Upper lobe of left lung (tissue), 6 donors: Measurements from ENCODE around the gene SPACA4. TPM values are rescaled to one million over a fixed set of nuclear protein-coding genes. Genes with fewer than 3 reads are reported as not detected.
A peak's percentile ranks its signal among the peaks of the same experiment; 100 is the strongest.

Experiments used
- ATAC-seq, 2 donors: fragments of 200-7000 bp; cut with Tn5 transposase; one replicate each; pipeline ENCODE4 v1.9.1; 2022; ENCODE audit warnings: mild to moderate bottlenecking in 2 of 2, moderate library complexity in 2 of 2; ENCODE audit not compliant: low FRiP score in 2 of 2
- DNase-seq, 2 donors: peaks; one replicate each; pipeline ENCODE4 v3.0.0-alpha.2; 2019 to 2020
- H3K27ac ChIP-seq, 4 donors: fragments of 200-600 bp; sonication (generic); one replicate each; pipeline ENCODE4 v1.5.1; 2016 to 2019
- H3K27me3 ChIP-seq, 4 donors: fragments of 200-600 bp; sonication (generic); one replicate each; pipeline ENCODE4 v1.5.1; 2017 to 2019
- H3K36me3 ChIP-seq, 4 donors: fragments of 200-600 bp; sonication (generic); one replicate each; pipeline ENCODE4 v1.5.1; 2016 to 2019
- H3K4me1 ChIP-seq, 4 donors: fragments of 200-600 bp; sonication (generic); one replicate each; pipeline ENCODE4 v1.5.1; 2018 to 2019
- H3K4me3 ChIP-seq, 4 donors: fragments of 200-600 bp; sonication (generic); one replicate each; pipeline ENCODE4 v1.5.1; 2017 to 2019; ENCODE audit warnings: mild to moderate bottlenecking in 2 of 4, moderate library complexity in 1 of 4
- H3K9me3 ChIP-seq, 4 donors: fragments of 200-600 bp; sonication (generic); one replicate each; pipeline ENCODE4 v1.5.1; 2018 to 2019
- EP300 ChIP-seq, 4 donors: sonication (generic); formaldehyde crosslinking; IDR thresholded peaks; one replicate each; pipeline ENCODE4 v1.5.1; 2017; ENCODE audit warnings: antibody characterized with exemption in 4 of 4, control low read depth in 2 of 4
- POLR2A ChIP-seq, 4 donors: fragments of 450-650 bp; IDR thresholded peaks; one replicate each; pipeline ENCODE4 v1.5.1; 2016 to 2017; ENCODE audit warnings: antibody characterized with exemption in 4 of 4, mild to moderate bottlenecking in 2 of 4
- POLR2AphosphoS5 ChIP-seq, 2 donors: sonication (generic); formaldehyde crosslinking; IDR thresholded peaks; one replicate each; pipeline ENCODE4 v1.5.1; 2017; ENCODE audit warnings: antibody characterized with exemption in 2 of 2
- WGBS, 2 donors: methylation state at CpG; one replicate each; pipeline ENCODE4 v1.1.5; 2017 to 2018; 5-methylcytosine and 5-hydroxymethylcytosine counted together
- total RNA-seq, 6 donors: library from RNA; depleted of rRNA in 4 of 6; stranded (reverse); fragments of >200 nt in 4 of 6; gene quantifications; one replicate each; pipeline versions ENCODE4 v1.1.0 to v1.2.1, GENCODE V29; 2016 to 2021
- TF ChIP-seq, protein P1 (sequence below), 6 experiments: fragments of 450-650 bp in 4 of 6; fragments of 200-600 bp in 2 of 6; sonication (generic) in 2 of 6; IDR thresholded peaks; one replicate each; pipeline ENCODE4 v1.5.1; 2016 to 2019; ENCODE audit warnings: antibody characterized with exemption in 6 of 6
- donor health status: DM: no; HTN: no; CAD: no; lungs with moderate emphysema.
- donor health status: DM: no; HTN: yes; CAD: no; lungs with severe emphysema.

The SPACA4 gene
- total RNA-seq, 6 donors from 2014 or later: 0.27 TPM; not detected in 5

- H3K27me3 ChIP-seq: no peaks in the 10 kb centered on the region
- peaks cover 15 to 40% (median 28%) of the 10 kb centered on the region in 4 donors for H3K36me3 ChIP-seq
- DNase-seq (peak in 1 of 2 donors; percentile 33), ATAC-seq (no peak)
- WGBS, 2 donors: 0 to 2% methylated on average over 13 to 18 of the region's 18 CpGs
- TF ChIP-seq POLR2AphosphoS5 (IDR thresholded peaks at IDR 0.05) (no peak), EP300 (IDR thresholded peaks at IDR 0.05) (no peak), POLR2A (IDR thresholded peaks at IDR 0.05) (no peak)
- TF ChIP-seq, protein P1, sequence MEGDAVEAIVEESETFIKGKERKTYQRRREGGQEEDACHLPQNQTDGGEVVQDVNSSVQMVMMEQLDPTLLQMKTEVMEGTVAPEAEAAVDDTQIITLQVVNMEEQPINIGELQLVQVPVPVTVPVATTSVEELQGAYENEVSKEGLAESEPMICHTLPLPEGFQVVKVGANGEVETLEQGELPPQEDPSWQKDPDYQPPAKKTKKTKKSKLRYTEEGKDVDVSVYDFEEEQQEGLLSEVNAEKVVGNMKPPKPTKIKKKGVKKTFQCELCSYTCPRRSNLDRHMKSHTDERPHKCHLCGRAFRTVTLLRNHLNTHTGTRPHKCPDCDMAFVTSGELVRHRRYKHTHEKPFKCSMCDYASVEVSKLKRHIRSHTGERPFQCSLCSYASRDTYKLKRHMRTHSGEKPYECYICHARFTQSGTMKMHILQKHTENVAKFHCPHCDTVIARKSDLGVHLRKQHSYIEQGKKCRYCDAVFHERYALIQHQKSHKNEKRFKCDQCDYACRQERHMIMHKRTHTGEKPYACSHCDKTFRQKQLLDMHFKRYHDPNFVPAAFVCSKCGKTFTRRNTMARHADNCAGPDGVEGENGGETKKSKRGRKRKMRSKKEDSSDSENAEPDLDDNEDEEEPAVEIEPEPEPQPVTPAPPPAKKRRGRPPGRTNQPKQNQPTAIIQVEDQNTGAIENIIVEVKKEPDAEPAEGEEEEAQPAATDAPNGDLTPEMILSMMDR (IDR thresholded peaks at IDR 0.05): no peak
- peak overlapping the region; percentile 84 to 94 (median 93) for H3K27ac ChIP-seq
- H3K4me1 ChIP-seq: peaks cover 40 to 70% (median 48%) of the 10 kb centered on the region in 4 donors
- no peaks in the 10 kb centered on the region for H3K9me3 ChIP-seq
- peak overlapping the region; percentile 63 to 88 (median 73) for H3K4me3 ChIP-seq
These were observed 11.9 kb downstream of the SPACA4 start for GRCh38 chr19:48618278-48618915.

DNA sequence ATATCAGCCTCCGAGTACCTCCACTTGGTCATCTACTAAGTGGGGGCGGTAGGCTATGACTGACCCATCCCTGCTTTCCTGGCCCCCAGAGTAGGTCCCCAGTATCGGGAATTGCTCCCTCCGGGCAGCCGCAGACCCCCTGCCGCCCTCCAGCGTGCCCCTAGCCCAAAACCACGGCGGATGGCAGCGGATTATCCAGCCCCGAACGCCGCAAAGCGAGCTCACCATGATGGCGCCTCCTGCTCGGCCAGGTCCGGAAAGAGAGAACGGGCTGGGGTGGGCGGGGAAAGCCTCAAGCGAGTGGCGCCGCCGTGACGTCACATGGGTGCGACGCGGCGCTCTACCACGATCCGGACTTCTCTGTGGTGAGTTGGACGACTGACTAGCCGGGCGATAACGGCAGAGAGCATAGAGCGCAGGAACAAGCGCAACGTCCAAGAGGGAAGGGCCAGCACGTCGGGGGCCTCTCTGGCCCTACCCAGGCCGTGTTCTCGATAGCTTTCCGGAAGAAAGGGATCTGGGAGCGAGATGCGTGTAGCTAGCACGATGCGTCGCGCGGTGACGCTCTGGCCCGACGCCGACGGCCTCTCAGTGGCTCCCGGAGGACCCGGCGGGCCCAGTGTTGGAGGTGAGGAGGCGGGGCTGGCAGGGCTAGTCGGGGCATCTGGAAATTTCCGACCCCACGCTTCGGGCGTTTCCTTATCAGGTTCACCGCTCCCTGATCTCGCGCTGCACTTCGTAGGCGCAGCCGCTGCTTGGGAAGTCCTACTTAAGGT, 12.6 kb downstream of the SPACA4 start, which contains the start of the genes RPL18 and SPHK2:
Gene RPL18 (minus strand): TSS at position 263 of the 776 bp plus-strand sequence. CDS start 35 bp downstream, at position 228.
Gene SPHK2 (plus strand): TSS at position 591 of the 776 bp plus-strand sequence. CDS start 1,009 bp downstream, outside the sequence.
- WGBS, 2 donors: 0 to 1% methylated on average over 21 to 50 of the region's 69 CpGs
- no peaks in the 10 kb centered on the region for H3K9me3 ChIP-seq
- H3K27me3 ChIP-seq: no peaks in the 10 kb centered on the region
- DNase-seq: peak; percentile 99
- ATAC-seq: peak; percentile 94 to 96
- peak within 1 kb of the TSS; percentile 63 to 88 (median 73) for H3K4me3 ChIP-seq
- TF ChIP-seq, protein P1 (IDR thresholded peaks at IDR 0.05): peak in 1 of 6 experiments; percentile 33
- TF ChIP-seq POLR2A (IDR thresholded peaks at IDR 0.05): peak; percentile 65 to 92 (median 86)
- TF ChIP-seq EP300 (IDR thresholded peaks at IDR 0.05): peak in 1 of 4 donors; percentile 78
- TF ChIP-seq POLR2AphosphoS5 (IDR thresholded peaks at IDR 0.05): peak; percentile 93 to 94
- peak within 1 kb of the TSS; percentile 84 to 94 (median 93) for H3K27ac ChIP-seq
- H3K36me3 ChIP-seq: peaks cover 15 to 40% (median 28%) of the 10 kb centered on the region in 4 donors
- H3K4me1 ChIP-seq: peaks cover 44 to 70% (median 51%) of the 10 kb centered on the region in 4 donors

DNA sequence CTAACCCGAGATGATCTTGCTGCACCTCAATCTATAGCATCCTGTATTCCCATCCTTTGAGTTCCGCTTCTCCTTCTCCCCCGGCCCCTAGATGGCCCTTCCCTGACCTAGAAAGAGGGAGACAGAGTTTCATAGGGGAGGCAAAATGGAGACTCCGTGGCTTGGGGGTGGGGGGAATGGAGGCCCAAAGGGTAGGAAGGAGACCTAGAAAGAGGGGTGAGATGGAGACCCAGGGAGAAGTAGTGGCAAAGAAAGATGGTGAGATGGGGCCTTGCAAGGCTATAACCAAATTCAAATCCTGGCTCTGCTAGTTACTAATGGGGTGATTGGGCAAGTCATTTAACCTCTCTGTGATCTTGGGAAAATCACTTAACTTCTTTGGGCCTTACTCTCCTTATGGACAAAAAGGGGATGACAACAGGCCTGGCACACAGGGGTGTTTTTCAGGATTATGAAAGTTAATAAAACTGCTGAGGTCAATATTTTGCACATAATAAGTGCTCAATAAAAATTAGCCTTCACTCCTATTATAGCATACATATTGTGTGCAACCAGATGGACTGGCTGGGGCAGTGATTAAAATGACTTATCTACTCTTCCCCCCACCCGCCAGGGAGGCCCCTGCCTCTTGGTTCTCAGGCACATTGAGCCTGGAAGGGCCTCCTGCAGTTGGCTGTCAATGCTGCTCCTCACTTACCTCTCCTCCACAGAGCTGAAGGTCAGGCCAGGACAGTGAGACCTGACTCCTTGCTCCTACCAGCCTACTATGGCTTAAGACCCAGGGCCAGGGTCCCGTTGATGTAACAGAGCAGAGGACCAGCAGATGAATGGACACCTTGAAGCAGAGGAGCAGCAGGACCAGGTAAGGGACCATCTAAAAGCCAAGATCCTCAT, 13.4 kb downstream of the SPACA4 start:
- Histone ChIP-seq H3K9me3 (no peaks in the 10 kb centered on the region), H3K27me3 (no peaks in the 10 kb centered on the region), H3K4me1 (peaks cover 48 to 72% (median 58%) of the 10 kb centered on the region in 4 donors), H3K4me3 (peak overlapping the region; percentile 41 to 88 (median 67)), H3K27ac (peak overlapping the region; percentile 84 to 94 (median 93)), H3K36me3 (peaks cover 15 to 36% (median 26%) of the 10 kb centered on the region in 4 donors)
- TF ChIP-seq POLR2A (IDR thresholded peaks at IDR 0.05): peak in 1 of 4 donors; percentile 21
- TF ChIP-seq, protein P1 (IDR thresholded peaks at IDR 0.05): peak in 1 of 6 experiments; percentile 7
- no peak for TF ChIP-seq EP300 (IDR thresholded peaks at IDR 0.05)
- TF ChIP-seq POLR2AphosphoS5 (IDR thresholded peaks at IDR 0.05): no peak
- no peak for ATAC-seq
- DNase-seq: no peak
- 31% methylated on average over 6 of the region's 6 CpGs for WGBS, 2 donors

- Histone ChIP-seq H3K36me3 (peaks cover 0 to 19% (median 9%) of the 10 kb centered on the region in 4 donors), H3K27me3 (no peaks in the 10 kb centered on the region), H3K9me3 (no peaks in the 10 kb centered on the region), H3K4me1 (peaks cover 24 to 43% (median 32%) of the 10 kb centered on the region in 4 donors), H3K4me3 (peak overlapping the region in 3 of 4 donors; percentile 44 to 57 (median 53)), H3K27ac (peak overlapping the region; percentile 24 to 88 (median 82))
- DNase-seq (no peak), ATAC-seq (no peak)
- no peak for TF ChIP-seq EP300 (IDR thresholded peaks at IDR 0.05)
- TF ChIP-seq, protein P1 (IDR thresholded peaks at IDR 0.05): no peak
- TF ChIP-seq POLR2A (IDR thresholded peaks at IDR 0.05): no peak
- no peak for TF ChIP-seq POLR2AphosphoS5 (IDR thresholded peaks at IDR 0.05)
- WGBS, 2 donors: 28 to 36% methylated on average over 8 of the region's 8 CpGs
These were observed 17.1 kb downstream of the SPACA4 start for GRCh38 chr19:48623556-48624066.
